Stimulated activated CD8-positive, alpha-beta memory T cell treated with anti-CD3 and anti-CD28 coated beads, Interleukin-15, amount 100 ng/mL, for 4 hours (primary cell): ENCODE results near the gene SLC25A52.
"Not testable (repeated sequence)": the region's sequence is repeated elsewhere in the genome, so short reads cannot be mapped to it uniquely, and the experiment has no call there.

ENCODE experiments used
- DNase-seq, 2 donors: peaks; one replicate each; pipeline ENCODE4 v3.0.0-alpha.2; 2020; ENCODE audit warnings: low read depth in 2 of 2

Gene SLC25A52, protein sequence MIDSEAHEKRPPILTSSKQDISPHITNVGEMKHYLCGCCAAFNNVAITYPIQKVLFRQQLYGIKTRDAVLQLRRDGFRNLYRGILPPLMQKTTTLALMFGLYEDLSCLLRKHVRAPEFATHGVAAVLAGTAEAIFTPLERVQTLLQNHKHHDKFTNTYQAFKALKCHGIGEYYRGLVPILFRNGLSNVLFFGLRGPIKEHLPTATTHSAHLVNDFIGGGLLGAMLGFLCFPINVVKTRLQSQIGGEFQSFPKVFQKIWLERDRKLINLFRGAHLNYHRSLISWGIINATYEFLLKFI

DNA sequence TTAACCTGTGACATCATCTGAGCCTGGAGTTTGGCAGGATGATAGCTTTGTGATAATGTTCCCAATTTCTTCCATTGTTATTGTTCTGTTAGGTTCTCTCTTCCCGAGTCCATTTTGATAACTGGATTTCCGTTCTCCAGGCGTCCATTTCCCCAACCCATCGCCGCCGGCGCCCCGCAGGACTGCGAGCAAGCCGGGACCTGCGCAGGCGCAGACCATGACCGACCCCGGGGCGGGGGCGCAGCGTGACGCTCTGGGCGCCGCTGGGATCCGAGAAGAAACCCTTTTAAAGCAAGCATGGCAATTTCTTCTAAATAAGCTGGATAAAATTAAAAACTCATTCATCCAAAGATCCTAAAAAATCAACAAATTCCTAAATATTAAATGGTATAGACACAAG lies at the start of gene SLC25A52:
TSS of gene SLC25A52 (minus strand) at position 186 of the 400 bp plus-strand sequence. CDS start 219 bp downstream, outside the sequence.
- DNase-seq = no peak

DNA sequence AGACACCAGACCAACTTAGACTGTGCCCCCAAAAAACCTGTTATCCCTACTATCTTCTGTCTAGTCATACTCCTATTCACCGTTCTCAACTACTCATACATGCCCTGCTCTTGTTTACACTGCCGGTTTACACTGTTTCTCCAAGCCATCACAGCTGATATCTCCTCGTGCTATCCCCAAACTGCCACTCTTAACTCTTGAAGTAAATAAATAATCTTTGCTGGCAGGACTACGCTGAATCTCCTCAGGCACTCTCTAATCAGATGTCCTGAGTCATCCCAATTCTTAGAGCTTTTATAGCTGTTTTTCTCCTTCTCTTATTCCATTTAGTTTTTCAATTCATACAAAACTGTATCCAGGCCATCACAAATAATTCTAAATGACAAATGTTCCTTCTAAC lies 48.4 kb upstream of the SLC25A52 start:
- DNase-seq = not testable (repeated sequence)

GRCh38 chr18:31801078-31801477 lies 40.4 kb upstream of the SLC25A52 start:
- no peak for DNase-seq

DNA sequence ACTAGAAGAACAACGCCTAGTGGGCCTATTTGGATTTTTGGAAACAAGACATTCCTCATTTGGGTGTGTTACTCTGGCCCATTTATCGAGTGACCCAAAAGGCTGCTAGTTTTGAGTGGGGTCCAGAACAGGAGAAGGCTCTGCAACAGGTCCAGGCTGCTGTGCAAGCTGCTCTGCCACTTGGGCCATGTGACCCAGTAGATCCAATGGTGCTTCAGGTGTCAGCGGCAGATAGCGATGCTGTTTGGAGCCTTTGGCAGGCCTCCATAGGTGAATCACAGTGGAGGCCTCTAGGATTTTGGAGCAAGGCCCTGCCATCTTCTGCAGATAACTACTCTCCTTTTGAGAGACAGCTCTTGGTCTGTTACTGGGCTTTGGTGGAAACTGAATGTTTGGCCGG lies 38.6 kb upstream of the SLC25A52 start:
- not testable (repeated sequence) for DNase-seq

DNA sequence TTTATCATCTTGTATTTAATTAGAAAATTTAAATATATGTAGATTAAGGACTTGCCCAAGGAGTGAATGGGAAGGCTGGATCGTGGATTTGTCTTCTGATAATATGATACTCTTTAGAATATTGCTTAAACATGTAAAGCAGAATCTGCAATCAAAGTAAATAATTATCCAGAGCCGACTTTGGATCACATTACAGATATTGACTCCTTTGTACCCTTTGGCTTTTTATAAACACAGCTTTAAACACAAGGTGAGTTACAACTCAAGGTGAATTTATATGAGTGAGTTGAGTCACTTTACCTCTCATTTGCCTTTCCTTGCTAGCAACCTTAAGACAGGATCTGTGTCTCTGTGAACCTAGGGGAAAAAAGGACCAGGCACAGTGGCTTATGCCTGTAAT lies 37.7 kb upstream of the SLC25A52 start:
- DNase-seq = no peak

- no peak for DNase-seq
These were observed 35.1 kb upstream of the SLC25A52 start for GRCh38 chr18:31795747-31796146.

DNA sequence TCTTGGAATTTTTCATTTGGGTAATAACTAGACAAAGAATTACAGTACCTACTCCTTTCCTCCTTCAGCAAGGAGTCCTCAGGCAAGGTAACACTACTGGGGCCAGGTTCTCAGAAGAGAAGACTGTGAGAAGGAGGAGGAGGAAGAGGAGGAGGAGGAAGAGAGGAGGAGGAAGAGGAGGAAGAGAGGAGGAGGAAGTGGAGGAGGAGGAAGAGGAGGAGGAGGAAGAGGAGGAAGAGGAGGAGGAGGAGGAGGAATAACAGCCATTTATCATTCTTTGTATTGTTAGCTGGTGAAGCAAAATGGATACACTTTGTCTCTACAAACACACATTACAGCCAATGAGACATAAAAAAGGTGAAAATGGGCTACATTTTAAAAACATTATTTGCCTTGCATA lies 32.9 kb upstream of the SLC25A52 start:
- DNase-seq = no peak

GRCh38 chr18:31792580-31792911 lies 31.9 kb upstream of the SLC25A52 start:
- no peak for DNase-seq

DNA sequence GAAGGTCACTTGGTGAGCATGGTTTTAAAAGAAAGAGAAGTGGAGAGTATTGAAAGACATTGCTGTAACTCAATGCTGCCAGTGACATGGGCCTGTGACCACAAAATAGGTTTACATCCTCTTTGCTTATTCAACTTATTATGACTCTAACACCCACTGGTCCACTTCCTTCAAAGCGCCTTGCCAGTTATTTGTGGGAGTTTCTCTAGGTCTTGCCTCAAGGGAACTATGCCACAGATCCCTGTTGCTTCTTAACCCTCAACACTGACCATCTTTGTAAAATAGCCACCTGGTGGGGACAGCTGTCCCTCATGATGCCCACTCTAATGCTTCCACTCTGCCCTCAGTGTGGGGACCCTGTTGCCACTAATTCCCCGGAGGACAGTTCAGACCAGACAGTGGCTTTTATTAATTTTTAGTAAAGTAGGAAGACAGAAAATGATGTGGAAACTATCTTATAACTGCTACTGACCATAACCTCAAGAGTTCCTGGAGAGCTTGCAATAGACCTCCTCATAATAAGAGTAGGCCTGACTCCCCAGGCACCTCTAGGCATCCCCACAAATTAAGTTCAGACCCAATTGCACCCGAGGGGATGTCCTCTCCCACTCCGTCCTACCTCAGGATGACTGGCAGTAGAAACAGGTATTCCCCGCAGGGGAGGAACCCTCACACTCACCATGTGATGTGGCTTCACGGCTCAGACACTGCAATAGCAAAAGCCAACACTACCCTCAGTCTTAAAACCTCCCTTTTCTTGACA lies 31.3 kb upstream of the SLC25A52 start:
- DNase-seq = no peak

DNA sequence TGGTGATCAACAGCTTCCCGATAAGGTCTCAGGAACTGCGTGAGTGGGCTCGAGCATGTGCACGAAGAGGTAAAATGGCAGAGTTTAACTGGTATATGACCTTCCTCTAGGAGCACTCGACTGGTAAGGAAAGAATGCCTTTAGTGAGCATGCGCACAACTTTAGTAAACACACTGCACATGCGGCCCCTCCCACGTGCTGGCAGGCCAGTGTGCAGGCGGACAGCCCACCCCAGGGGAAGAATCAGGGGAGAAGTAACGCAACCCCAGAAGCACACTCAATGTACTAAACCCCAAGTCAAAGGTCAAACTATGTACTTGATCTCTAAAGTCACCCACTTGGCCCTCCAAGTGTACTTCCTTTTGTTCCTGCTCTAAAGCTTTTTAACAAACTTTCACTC lies 28.7 kb upstream of the SLC25A52 start:
- no peak for DNase-seq

GRCh38 chr18:31783059-31783458 lies 22.4 kb upstream of the SLC25A52 start:
- DNase-seq = no peak

DNA sequence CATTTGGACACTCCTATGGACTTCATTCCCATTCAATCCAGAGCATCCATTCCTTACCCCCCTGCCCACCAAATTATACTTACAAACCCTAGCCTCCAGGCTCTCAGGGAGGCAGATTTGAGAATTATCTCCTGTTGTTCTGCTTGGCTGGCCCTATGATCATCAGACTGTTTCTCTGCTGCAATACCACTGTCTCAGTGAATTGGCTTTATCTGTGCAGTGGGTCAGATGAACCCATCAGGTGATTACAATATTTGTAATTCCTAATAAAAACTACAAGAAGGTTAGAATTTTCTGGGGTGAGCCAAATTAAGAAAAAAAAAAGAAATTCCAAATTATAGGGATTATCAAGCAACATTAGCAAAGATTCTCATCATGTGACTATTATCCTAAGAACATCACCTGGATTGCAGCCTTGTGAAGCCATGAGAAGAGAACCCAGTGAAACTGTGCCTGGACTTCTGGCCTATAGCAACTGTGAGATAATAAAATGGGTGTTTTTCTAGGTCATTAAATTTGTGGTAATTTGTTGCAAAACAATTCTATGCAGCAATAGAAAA lies 17.8 kb upstream of the SLC25A52 start:
- no peak for DNase-seq

- DNase-seq = no peak
These were observed 15.4 kb upstream of the SLC25A52 start for GRCh38 chr18:31776093-31776492.

- DNase-seq = no peak
These were observed 14.3 kb upstream of the SLC25A52 start for GRCh38 chr18:31774962-31775361.

GRCh38 chr18:31774477-31774785 lies 13.8 kb upstream of the SLC25A52 start:
- DNase-seq = no peak

- no peak for DNase-seq
These were observed 13.2 kb upstream of the SLC25A52 start for GRCh38 chr18:31773774-31774476.

DNA sequence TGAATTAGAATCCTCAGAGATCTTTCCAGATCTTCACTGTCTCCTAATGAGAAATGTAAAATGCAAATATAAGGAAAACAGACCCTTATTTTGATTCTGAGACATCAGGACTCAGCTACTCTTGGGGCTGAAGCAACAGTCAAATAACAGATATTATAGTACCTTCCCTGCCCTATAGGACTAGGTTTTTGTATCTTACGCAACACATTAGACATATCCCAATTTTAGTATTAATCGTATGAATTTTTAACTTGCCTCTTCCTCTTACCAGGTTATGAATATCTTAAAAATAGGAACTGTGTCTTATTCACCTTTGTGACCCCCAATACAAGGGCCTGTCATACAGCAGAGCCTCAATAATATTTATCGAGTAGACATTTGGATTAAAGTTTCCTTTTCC lies 12.0 kb upstream of the SLC25A52 start:
- DNase-seq = no peak

DNA sequence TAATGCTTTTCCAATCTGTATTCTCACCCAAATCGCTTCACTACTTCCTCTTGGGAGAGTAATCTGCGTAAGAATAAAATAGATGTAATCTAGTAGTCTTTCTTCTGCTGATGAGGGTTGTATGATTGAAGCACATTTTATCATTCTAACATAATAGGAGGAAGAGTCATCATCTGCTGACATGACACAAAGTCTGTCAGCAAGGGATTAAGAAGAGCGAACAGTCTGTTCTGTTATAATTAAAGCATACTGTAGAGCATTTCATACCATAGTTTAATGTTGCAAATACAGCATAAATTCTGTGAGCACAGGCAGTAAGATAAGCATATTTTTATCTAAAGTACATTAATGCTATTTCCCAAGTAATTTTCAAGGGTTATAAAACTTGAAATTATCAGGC lies 10.4 kb downstream of the SLC25A52 start:
- DNase-seq = no peak

DNA sequence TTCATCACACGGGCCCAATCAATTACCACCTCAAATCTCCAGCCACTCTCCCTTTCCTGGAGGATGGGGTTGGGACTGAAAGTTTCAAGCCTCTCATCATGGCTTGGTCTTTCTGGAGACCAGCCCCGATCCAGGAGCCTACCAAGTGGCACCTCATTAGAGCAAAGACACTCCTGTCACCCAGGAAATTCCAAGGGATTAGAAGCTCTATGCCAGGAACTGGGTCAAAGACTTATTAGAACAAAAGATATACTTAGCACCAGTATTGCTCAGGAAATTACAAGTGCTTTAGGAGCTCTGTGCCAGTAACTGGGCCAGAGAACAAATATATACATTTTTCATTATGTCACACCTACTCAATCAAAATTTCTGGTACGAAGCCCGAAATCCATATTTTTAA lies 14.3 kb downstream of the SLC25A52 start:
- DNase-seq = no peak

DNA sequence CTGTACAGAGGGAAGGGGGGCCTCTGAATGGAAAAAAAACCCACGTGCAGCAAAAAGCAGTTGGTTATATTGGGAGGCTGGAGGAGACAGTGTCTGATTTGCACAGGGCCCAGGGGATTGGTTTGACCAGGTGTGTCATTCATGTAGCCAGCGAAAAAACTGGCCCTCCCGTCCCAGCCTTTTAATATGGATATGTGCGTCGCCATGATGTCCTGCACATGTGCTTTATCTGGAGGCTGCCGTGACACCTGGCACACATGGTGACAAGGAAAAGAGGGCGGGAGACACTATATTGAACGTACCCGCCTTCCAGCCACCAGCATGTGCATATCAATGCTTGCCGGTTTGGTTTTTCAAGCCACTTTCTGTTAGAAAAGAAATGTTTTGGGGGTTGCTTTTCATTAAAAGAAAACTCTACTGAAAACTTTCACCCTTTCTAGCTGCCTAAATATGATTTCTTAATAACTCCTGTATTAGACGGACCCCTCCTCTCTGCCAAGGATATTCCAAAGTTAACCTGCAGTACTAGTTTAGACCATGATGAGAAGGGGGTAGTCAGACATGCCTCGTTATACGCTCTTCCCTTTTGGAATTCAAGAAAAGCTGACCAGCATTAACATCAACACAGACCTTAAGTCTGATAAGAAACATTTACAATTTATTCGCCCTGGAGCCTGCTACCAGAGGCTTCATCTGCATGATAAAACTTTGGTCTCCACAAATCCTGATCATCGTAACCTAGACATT lies 16.2 kb downstream of the SLC25A52 start:
- no peak for DNase-seq

GRCh38 chr18:31743600-31743999 lies 17.1 kb downstream of the SLC25A52 start:
- not testable (repeated sequence) for DNase-seq
